Right atrium auricular region (tissue), 2 donors: Measurements from ENCODE around the gene SIPA1L3. TPM values are rescaled to one million over a fixed set of nuclear protein-coding genes. Genes with fewer than 3 reads are reported as not detected.

Experiments
- DNase-seq: peaks from one replicate; pipeline ENCODE4 v3.0.0-alpha.2; 2019; ENCODE audit warnings: low spot score
- H3K27ac ChIP-seq, 2 donors: fragments of 200-600 bp; sonication (generic); 1 replicate in 1 of 2; 2 replicates in 1 of 2; pipeline ENCODE4 v1.5.1; 2016 to 2019
- H3K27me3 ChIP-seq, 2 donors: fragments of 200-600 bp; sonication (generic); one replicate each; pipeline versions ENCODE4 v1.5.1 to v1.6.0; 2017 to 2019
- H3K36me3 ChIP-seq: fragments of 200-600 bp; sonication (generic); one replicate; pipeline ENCODE4 v1.5.1; 2016
- H3K4me1 ChIP-seq, 2 donors: fragments of 200-600 bp; sonication (generic); one replicate each; pipeline versions ENCODE4 v1.5.1 to v1.6.0; 2017 to 2019
- H3K4me3 ChIP-seq, 2 donors: fragments of 200-600 bp; sonication (generic); 1 replicate in 1 of 2; 2 replicates in 1 of 2; pipeline ENCODE4 v1.5.1; 2017 to 2019; ENCODE audit warnings: mild to moderate bottlenecking in 1 of 2, moderate library complexity in 1 of 2
- H3K9me3 ChIP-seq, 2 donors: fragments of 200-600 bp; sonication (generic); one replicate each; pipeline ENCODE4 v1.5.1; 2019
- total RNA-seq, 2 donors: library from RNA; depleted of rRNA; stranded (reverse); fragments of >200 nt; gene quantifications; one replicate each; pipeline ENCODE4 v1.1.0, GENCODE V29; 2016
- TF ChIP-seq, protein P1 (sequence below), 2 donors: fragments of 200-600 bp; sonication (generic); IDR thresholded peaks; one replicate each; pipeline ENCODE4 v1.5.1; 2019; ENCODE audit warnings: antibody characterized with exemption in 2 of 2

Gene SIPA1L3
- total RNA-seq, 2 donors from 2014 or later = 10.7 to 19.6 TPM

DNA sequence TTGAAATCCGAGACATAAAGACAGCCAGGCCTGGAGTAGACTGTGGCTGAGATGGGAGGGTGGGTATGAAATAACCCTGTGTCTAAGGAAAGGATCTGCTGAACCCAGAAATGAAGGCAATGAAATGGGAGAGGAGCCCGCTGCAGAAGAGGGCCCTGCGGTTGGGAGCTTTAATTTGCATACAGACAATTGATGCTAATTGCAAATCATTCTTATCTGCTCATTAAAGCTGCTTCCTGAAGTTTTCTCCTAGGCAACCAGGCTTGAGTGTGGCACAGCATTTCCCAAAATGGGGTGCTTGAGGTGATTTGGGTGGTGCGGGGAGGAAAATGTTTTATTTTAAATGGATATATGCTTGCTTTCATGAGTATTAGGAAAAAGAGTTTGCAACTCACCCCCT lies 261.6 kb downstream of the SIPA1L3 start:
- no peaks in the 10 kb centered on the region for H3K9me3 ChIP-seq
- TF ChIP-seq, protein P1, sequence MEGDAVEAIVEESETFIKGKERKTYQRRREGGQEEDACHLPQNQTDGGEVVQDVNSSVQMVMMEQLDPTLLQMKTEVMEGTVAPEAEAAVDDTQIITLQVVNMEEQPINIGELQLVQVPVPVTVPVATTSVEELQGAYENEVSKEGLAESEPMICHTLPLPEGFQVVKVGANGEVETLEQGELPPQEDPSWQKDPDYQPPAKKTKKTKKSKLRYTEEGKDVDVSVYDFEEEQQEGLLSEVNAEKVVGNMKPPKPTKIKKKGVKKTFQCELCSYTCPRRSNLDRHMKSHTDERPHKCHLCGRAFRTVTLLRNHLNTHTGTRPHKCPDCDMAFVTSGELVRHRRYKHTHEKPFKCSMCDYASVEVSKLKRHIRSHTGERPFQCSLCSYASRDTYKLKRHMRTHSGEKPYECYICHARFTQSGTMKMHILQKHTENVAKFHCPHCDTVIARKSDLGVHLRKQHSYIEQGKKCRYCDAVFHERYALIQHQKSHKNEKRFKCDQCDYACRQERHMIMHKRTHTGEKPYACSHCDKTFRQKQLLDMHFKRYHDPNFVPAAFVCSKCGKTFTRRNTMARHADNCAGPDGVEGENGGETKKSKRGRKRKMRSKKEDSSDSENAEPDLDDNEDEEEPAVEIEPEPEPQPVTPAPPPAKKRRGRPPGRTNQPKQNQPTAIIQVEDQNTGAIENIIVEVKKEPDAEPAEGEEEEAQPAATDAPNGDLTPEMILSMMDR (IDR thresholded peaks at IDR 0.05) = no peak
- H3K36me3 ChIP-seq = peaks cover 14% of the 10 kb centered on the region
- no peak overlapping the region for H3K4me3 ChIP-seq
- no peaks in the 10 kb centered on the region for H3K27me3 ChIP-seq
- peaks cover 0 to 2% of the 10 kb centered on the region in 2 donors for H3K4me1 ChIP-seq
- H3K27ac ChIP-seq = no peak overlapping the region
- DNase-seq = no peak

DNA sequence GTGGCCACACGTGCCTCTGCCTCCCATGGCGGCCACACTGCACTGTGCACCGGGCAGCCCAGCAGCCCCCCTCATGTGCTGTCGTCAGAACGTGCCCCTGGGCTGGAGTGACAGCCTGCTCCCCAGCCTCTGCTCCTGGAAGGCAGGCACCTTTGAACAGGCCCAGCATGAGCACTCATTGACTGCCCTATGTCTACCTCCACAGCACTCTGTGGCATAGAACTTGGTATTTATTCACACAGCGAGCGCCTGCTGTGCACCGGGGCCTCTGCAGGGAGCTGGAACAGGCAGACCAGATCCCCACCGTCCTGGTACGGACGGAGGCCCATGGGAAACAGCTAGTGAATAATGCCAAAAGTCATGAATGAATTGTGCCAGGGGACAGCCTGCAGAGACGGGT lies 263.3 kb downstream of the SIPA1L3 start:
- H3K4me3 ChIP-seq = no peak overlapping the region
- TF ChIP-seq, protein P1 (IDR thresholded peaks at IDR 0.05) = no peak
- DNase-seq = no peak
- peaks cover 0 to 5% of the 10 kb centered on the region in 2 donors for H3K4me1 ChIP-seq
- peaks cover under 1% of the 10 kb centered on the region for H3K36me3 ChIP-seq
- no peak overlapping the region for H3K27ac ChIP-seq
- no peaks in the 10 kb centered on the region for H3K9me3 ChIP-seq
- no peaks in the 10 kb centered on the region for H3K27me3 ChIP-seq

DNA sequence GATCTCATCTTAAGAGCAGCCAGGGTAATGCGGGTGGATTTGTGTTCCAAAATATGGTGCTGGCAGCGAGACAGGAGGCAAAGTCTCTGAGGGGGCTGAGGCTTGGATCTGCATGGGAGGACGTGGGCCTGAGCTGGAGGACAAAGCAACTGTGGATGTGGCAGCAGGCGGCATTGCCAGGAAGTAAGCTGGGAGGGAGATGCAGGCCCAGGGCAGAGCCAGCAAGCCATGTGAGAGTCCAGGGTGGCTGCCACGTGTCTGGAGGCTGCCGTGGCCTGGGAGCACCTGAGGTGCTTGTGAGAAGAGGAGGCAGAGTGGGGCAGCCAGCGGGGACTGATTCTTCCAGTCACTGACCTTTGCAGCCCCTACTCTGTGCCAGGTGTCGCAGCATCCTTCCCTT lies 265.0 kb downstream of the SIPA1L3 start:
- Histone ChIP-seq H3K9me3 (no peaks in the 10 kb centered on the region), H3K36me3 (no peaks in the 10 kb centered on the region), H3K27ac (peak overlapping the region in 1 of 2 donors; percentile 76), H3K27me3 (no peaks in the 10 kb centered on the region), H3K4me1 (peaks cover 0 to 5% of the 10 kb centered on the region in 2 donors), H3K4me3 (no peak overlapping the region)
- DNase-seq = no peak
- TF ChIP-seq, protein P1 (IDR thresholded peaks at IDR 0.05) = no peak

DNA sequence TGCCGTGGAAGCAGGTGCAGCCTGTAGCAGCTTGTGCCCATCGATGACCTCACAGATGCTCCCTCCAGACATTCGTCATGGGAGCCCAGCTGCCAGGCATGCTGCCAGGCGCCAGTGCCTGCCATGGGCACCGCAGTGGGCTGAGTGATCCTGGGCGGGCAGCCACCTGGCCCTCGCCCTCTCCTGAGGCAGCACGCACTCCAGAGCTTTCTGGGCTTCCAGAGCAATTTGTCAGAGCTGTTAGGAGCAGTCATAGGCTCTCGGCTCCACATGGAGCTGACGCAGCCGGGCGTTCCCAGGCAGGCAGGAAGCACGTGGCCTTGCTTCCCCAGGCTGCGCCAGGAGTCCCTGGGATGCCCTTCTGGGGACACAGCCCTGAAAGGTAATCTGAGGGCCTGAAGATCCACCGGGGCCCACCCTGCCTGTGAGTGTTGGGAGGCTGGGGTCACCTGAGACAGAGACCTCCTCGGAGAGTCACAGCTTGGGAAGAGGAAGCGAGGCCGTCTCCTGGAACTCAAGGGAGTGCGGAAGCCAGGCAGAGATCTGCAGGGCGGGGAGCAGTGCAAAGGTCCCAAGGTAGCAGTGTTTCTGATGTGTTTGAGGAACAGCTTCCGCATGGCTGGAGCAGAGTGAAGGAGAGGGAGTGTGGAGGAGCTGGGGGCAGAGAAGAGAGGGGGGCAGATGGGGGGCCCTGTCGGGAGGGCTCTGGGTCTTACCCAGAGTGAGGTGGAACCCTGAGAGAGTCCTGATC lies 266.5 kb downstream of the SIPA1L3 start:
- Histone ChIP-seq H3K4me3 (no peak overlapping the region), H3K9me3 (no peaks in the 10 kb centered on the region), H3K27ac (peak overlapping the region; percentile 76 to 86), H3K4me1 (peaks cover 0 to 5% of the 10 kb centered on the region in 2 donors), H3K36me3 (no peaks in the 10 kb centered on the region), H3K27me3 (no peaks in the 10 kb centered on the region)
- TF ChIP-seq, protein P1 (IDR thresholded peaks at IDR 0.05) = no peak
- DNase-seq = peak; percentile 73

DNA sequence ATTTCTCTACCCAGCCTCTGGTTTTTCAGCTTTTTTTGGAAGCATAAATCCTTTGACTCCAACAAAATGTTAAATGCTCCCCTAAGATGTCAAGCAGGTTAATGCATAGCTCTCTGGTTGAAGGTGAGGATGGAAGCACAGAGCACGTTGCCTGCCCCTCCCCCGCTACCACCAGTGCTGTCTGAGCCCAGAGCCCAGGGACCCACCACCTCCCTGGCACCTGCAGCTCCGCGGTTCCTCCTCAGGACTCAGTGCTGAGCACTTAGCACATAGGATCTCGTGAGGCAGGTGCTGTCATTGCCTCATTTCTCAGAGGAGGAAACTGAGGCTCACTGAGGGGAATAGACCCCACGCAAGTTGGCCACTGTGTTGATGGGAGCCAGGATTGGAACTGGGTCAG lies 268.4 kb downstream of the SIPA1L3 start:
- TF ChIP-seq, protein P1 (IDR thresholded peaks at IDR 0.05) = no peak
- Histone ChIP-seq H3K27me3 (no peaks in the 10 kb centered on the region), H3K27ac (no peak overlapping the region)

More for the DNA sequence above, 268.4 kb downstream of the SIPA1L3 start:
- Histone ChIP-seq H3K36me3 (no peaks in the 10 kb centered on the region), H3K4me1 (peaks cover 0 to 5% of the 10 kb centered on the region in 2 donors), H3K4me3 (no peak overlapping the region), H3K9me3 (peaks cover 0 to 2% of the 10 kb centered on the region in 2 donors)
- no peak for DNase-seq
